Measurements from ENCODE around the gene MYL6.

DNA sequence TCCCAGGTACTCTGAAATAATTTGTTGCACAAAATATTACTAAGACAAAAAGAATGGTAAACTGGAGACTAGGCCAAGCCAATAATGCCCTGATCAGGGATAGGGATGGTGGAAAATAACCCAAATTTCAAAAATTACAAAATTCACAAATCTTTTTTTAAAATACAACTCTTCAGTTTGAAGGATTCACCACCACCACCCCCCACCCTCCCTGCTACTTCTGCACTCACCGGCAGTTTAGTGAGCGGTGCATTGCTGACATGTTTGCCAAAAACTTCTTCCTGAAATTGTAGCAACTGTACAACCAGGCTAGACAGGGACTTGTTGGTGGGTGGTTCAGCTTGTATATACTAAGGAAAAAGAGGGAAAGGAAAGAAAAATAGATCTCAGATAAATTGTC lies 28.8 kb downstream of the MYL6 start:
- TF ChIP-seq, protein P1, sequence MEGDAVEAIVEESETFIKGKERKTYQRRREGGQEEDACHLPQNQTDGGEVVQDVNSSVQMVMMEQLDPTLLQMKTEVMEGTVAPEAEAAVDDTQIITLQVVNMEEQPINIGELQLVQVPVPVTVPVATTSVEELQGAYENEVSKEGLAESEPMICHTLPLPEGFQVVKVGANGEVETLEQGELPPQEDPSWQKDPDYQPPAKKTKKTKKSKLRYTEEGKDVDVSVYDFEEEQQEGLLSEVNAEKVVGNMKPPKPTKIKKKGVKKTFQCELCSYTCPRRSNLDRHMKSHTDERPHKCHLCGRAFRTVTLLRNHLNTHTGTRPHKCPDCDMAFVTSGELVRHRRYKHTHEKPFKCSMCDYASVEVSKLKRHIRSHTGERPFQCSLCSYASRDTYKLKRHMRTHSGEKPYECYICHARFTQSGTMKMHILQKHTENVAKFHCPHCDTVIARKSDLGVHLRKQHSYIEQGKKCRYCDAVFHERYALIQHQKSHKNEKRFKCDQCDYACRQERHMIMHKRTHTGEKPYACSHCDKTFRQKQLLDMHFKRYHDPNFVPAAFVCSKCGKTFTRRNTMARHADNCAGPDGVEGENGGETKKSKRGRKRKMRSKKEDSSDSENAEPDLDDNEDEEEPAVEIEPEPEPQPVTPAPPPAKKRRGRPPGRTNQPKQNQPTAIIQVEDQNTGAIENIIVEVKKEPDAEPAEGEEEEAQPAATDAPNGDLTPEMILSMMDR (IDR thresholded peaks at IDR 0.05 in 2 of 3, conservative IDR thresholded peaks at IDR 0.05 in 1 of 3; ENCODE audit: control insufficient read depth in 2 of 3, extremely low read depth in 1 of 3, insufficient read depth in 1 of 3, low read depth in 3 of 3, low read length in 3 of 3): no peak
- TF ChIP-seq GABPA (IDR thresholded peaks at IDR 0.05; ENCODE audit: low read depth): no peak
- no peak for TF ChIP-seq NR2F1 (conservative IDR thresholded peaks at IDR 0.05)
- TF ChIP-seq POLR2A (IDR thresholded peaks at IDR 0.05; ENCODE audit: low read depth, low read length): no peak
- no peak for TF ChIP-seq ZNF274 (IDR thresholded peaks at IDR 0.05; ENCODE audit: insufficient read depth, insufficient read length)
- no peak for TF ChIP-seq SMC3 (IDR thresholded peaks at IDR 0.05; ENCODE audit: borderline replicate concordance, low read length)
- TF ChIP-seq CREM (IDR thresholded peaks at IDR 0.05; ENCODE audit: low read depth): no peak
- TF ChIP-seq, protein P2, sequence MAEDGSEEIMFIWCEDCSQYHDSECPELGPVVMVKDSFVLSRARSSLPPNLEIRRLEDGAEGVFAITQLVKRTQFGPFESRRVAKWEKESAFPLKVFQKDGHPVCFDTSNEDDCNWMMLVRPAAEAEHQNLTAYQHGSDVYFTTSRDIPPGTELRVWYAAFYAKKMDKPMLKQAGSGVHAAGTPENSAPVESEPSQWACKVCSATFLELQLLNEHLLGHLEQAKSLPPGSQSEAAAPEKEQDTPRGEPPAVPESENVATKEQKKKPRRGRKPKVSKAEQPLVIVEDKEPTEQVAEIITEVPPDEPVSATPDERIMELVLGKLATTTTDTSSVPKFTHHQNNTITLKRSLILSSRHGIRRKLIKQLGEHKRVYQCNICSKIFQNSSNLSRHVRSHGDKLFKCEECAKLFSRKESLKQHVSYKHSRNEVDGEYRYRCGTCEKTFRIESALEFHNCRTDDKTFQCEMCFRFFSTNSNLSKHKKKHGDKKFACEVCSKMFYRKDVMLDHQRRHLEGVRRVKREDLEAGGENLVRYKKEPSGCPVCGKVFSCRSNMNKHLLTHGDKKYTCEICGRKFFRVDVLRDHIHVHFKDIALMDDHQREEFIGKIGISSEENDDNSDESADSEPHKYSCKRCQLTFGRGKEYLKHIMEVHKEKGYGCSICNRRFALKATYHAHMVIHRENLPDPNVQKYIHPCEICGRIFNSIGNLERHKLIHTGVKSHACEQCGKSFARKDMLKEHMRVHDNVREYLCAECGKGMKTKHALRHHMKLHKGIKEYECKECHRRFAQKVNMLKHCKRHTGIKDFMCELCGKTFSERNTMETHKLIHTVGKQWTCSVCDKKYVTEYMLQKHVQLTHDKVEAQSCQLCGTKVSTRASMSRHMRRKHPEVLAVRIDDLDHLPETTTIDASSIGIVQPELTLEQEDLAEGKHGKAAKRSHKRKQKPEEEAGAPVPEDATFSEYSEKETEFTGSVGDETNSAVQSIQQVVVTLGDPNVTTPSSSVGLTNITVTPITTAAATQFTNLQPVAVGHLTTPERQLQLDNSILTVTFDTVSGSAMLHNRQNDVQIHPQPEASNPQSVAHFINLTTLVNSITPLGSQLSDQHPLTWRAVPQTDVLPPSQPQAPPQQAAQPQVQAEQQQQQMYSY (CRISPR knock-in tag; IDR thresholded peaks at IDR 0.05): no peak
- TF ChIP-seq BHLHE40 (IDR thresholded peaks at IDR 0.05; ENCODE audit: borderline replicate concordance in 1 of 2, low read depth in 2 of 2, low read length in 1 of 2): no peak
- no peak for TF ChIP-seq SIN3A (IDR thresholded peaks at IDR 0.05; ENCODE audit: low read depth, low read length)
- TF ChIP-seq, protein P3, sequence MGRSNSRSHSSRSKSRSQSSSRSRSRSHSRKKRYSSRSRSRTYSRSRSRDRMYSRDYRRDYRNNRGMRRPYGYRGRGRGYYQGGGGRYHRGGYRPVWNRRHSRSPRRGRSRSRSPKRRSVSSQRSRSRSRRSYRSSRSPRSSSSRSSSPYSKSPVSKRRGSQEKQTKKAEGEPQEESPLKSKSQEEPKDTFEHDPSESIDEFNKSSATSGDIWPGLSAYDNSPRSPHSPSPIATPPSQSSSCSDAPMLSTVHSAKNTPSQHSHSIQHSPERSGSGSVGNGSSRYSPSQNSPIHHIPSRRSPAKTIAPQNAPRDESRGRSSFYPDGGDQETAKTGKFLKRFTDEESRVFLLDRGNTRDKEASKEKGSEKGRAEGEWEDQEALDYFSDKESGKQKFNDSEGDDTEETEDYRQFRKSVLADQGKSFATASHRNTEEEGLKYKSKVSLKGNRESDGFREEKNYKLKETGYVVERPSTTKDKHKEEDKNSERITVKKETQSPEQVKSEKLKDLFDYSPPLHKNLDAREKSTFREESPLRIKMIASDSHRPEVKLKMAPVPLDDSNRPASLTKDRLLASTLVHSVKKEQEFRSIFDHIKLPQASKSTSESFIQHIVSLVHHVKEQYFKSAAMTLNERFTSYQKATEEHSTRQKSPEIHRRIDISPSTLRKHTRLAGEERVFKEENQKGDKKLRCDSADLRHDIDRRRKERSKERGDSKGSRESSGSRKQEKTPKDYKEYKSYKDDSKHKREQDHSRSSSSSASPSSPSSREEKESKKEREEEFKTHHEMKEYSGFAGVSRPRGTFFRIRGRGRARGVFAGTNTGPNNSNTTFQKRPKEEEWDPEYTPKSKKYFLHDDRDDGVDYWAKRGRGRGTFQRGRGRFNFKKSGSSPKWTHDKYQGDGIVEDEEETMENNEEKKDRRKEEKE (IDR thresholded peaks at IDR 0.05): no peak
- TF ChIP-seq MXI1 (IDR thresholded peaks at IDR 0.05; ENCODE audit: low read depth, low read length): no peak
